Panc1 (cell line): ENCODE data around the gene MACROD1.

Source experiments
- CTCF ChIP-seq: fragments of 450-650 bp; IDR thresholded peaks from 2 replicates; pipeline ENCODE4 v1.5.1; 2017; ENCODE audit warnings: mild to moderate bottlenecking
- POLR2AphosphoS5 ChIP-seq: IDR thresholded peaks from 2 replicates; pipeline ENCODE4 v1.6.1; 2012; ENCODE audit warnings: mild to moderate bottlenecking, low read depth, low read length, moderate library complexity
- REST ChIP-seq, 2 experiments: IDR thresholded peaks; 2 replicates each; pipeline ENCODE4 v1.6.1; 2011 to 2012; ENCODE audit warnings: low read depth in 2 of 2, control low read depth in 1 of 2, low read length in 1 of 2, mild to moderate bottlenecking in 1 of 2, moderate library complexity in 1 of 2; ENCODE audit not compliant: insufficient read depth in 1 of 2
- SIN3A ChIP-seq: IDR thresholded peaks from 2 replicates; pipeline ENCODE4 v1.6.1; 2012; ENCODE audit warnings: low read depth, mild to moderate bottlenecking, low read length, moderate library complexity, borderline replicate concordance; ENCODE audit not compliant: insufficient read depth
- TCF7L2 ChIP-seq: IDR thresholded peaks from 2 replicates; pipeline ENCODE4 v1.6.1; 2011; ENCODE audit warnings: mild to moderate bottlenecking, low read depth, low read length, inconsistent platforms

- TF ChIP-seq CTCF (no peak), REST (IDR thresholded peaks at IDR 0.05; ENCODE audit: insufficient read depth in 1 of 2, low read depth in 2 of 2, low read length in 1 of 2) (no peak), SIN3A (no peak), POLR2AphosphoS5 (no peak), TCF7L2 (no peak)
Measured at GRCh38 chr11:64089493-64089892, 76.4 kb downstream of the MACROD1 start.
